CD4-positive, alpha-beta T cell (primary cell): ENCODE data around the gene MAML2. TPM values are rescaled to one million over a fixed set of nuclear protein-coding genes. Genes with fewer than 3 reads are reported as not detected.

Experiments
- ATAC-seq: fragments of 200-7000 bp; cut with Tn5 transposase; one replicate; pipeline ENCODE4 v1.10.0; 2022; ENCODE audit warnings: mild to moderate bottlenecking; ENCODE audit not compliant: poor library complexity
- CTCF ChIA-PET: fragments of 350-600 bp; sonication (Branson Sonifier 250); formaldehyde crosslinking; loops from one replicate; lab custom pipeline; 2021; ENCODE audit warnings: antibody characterized with exemption, inconsistent platforms; lab: Charles Lee
- POLR2A ChIA-PET: fragments of 350-600 bp; sonication (Branson Sonifier 250); formaldehyde crosslinking; loops from one replicate; lab custom pipeline; 2021; ENCODE audit warnings: antibody characterized with exemption, inconsistent platforms; lab: Charles Lee
- DNase-seq, 14 experiments: peaks; one replicate each; pipeline ENCODE4 v3.0.0-alpha.2; 2013 to 2020; ENCODE audit warnings: mixed read lengths in 2 of 14
- H3K27ac ChIP-seq, 2 donors: one replicate each; pipeline versions ENCODE4 v1.5.1 to v1.7.0; 2013; ENCODE audit warnings: low read length in 2 of 2, low read depth in 1 of 2, mild to moderate bottlenecking in 1 of 2
- H3K27me3 ChIP-seq, 2 experiments: 1 replicate in 1 of 2; 2 replicates in 1 of 2; pipeline versions ENCODE4 v1.6.1 to v1.7.0; 2013; ENCODE audit warnings: low read length in 2 of 2, control low read depth in 1 of 2, mild to moderate bottlenecking in 1 of 2, moderate library complexity in 1 of 2; ENCODE audit not compliant: insufficient read depth in 2 of 2, control insufficient read depth in 1 of 2
- H3K36me3 ChIP-seq: one replicate; pipeline ENCODE4 v1.6.1; 2013; ENCODE audit warnings: low read length, control low read depth; ENCODE audit not compliant: insufficient read depth
- H3K4me1 ChIP-seq: one replicate; pipeline ENCODE4 v1.6.1; 2013; ENCODE audit warnings: low read length, control low read depth; ENCODE audit not compliant: insufficient read depth
- H3K4me3 ChIP-seq: one replicate; pipeline ENCODE4 v1.5.1; 2013; ENCODE audit warnings: mild to moderate bottlenecking, low read length, moderate library complexity
- H3K9me3 ChIP-seq, 2 experiments: 1 replicate in 1 of 2; 2 replicates in 1 of 2; pipeline versions ENCODE4 v1.6.1 to v1.7.0; 2013; ENCODE audit warnings: low read length in 2 of 2, mild to moderate bottlenecking in 2 of 2, control low read depth in 1 of 2, moderate library complexity in 1 of 2; ENCODE audit not compliant: control insufficient read depth in 1 of 2, insufficient read depth in 1 of 2
- H3K27ac Mint-ChIP-seq: one replicate; pipeline ENCODE4 v1.8.0; 2020; ENCODE audit warnings: mixed read lengths
- H3K27me3 Mint-ChIP-seq: one replicate; pipeline ENCODE4 v1.8.0; 2021; ENCODE audit warnings: mixed read lengths
- H3K36me3 Mint-ChIP-seq: one replicate; pipeline ENCODE4 v1.8.0; 2021; ENCODE audit warnings: low read depth, mixed read lengths
- H3K4me1 Mint-ChIP-seq: one replicate; pipeline ENCODE4 v1.8.0; 2021; ENCODE audit warnings: low read depth, mixed read lengths
- H3K4me3 Mint-ChIP-seq: one replicate; pipeline ENCODE4 v1.8.0; 2020; ENCODE audit warnings: mild to moderate bottlenecking, mixed read lengths
- H3K9me3 Mint-ChIP-seq: one replicate; pipeline ENCODE4 v1.8.0; 2020; ENCODE audit warnings: mixed read lengths
- CTCF ChIP-seq: fragments of 200-600 bp; IDR thresholded peaks from one replicate; pipeline ENCODE4 v1.8.0; 2022; ENCODE audit warnings: antibody characterized with exemption, mild to moderate bottlenecking
- intact Hi-C, 2 experiments: fragments of 100-400 bp; cut with DNase I in 1 of 2; cut with micrococcal nuclease in 1 of 2; formaldehyde crosslinking; loops; one replicate each; pipeline versions ENCODE4 v1.15.1 to v1.9.0; 2023 to 2025; cut with DNase I, micrococcal nuclease
- total RNA-seq, 174 experiments: library from RNA in 2 of 174; stranded (reverse) in 2 of 174; gene quantifications; one replicate each; pipeline ENCODE4 v1.2.3 and lab custom pipeline; 2021 to 2026

Gene MAML2
- total RNA-seq, 2 experiments from 2014 or later = 58.8 to 59.8 TPM

- no peak overlapping the region for H3K27ac ChIP-seq
- Mint-ChIP-seq H3K36me3 (peaks cover 73% of the 10 kb centered on the region), H3K27me3 (no peaks in the 10 kb centered on the region), H3K4me1 (peaks cover 74% of the 10 kb centered on the region), H3K4me3 (no peak overlapping the region), H3K9me3 (no peaks in the 10 kb centered on the region), H3K27ac (no peak overlapping the region)
- intact Hi-C loops = no loop called here
- H3K4me3 ChIP-seq = no peak overlapping the region
- no peak for DNase-seq
- H3K9me3 ChIP-seq = no peaks in the 10 kb centered on the region
- ChIA-PET CTCF (no interaction called here), POLR2A (interaction anchor here (1.9 kb wide), 1 partner anchor 218 kb away, joined by 4 read pairs; the partner anchor contains the start of gene MAML2)
- no peaks in the 10 kb centered on the region for H3K36me3 ChIP-seq
- H3K27me3 ChIP-seq = no peaks in the 10 kb centered on the region
- peaks cover 6% of the 10 kb centered on the region for H3K4me1 ChIP-seq
- TF ChIP-seq CTCF = no peak
- no peak for ATAC-seq
These were observed 217.6 kb downstream of the MAML2 start for GRCh38 chr11:96125400-96125799.

DNA sequence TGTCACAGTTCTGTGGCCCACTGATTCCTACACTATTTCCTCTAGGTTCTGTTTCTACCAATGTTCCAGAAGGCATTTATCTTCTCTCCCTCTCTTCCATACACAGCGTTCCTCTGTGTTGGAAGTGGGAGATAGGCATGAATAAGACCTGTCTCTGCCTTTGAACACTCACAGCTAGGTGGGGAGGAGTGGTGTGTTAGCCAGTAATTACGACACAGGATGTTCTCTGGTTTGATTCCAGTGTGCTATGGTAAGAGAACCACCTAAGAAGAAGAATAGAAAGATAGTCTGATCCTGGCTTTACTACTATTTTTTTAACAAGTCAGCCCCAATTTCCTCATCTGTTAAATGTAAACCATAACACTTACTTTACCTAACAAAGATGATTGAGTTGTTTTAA, 218.8 kb downstream of the MAML2 start:
- POLR2A ChIA-PET = interaction anchor here (0.6 to 1.9 kb wide), 2 partner anchors 22 to 219 kb away, joined by 3 to 4 read pairs; partner anchors contain the start of gene MAML2
- DNase-seq (peak in 1 of 14 experiments; percentile 24), ATAC-seq (peak; percentile 69)
- CTCF ChIA-PET = interaction anchor here (0.7 kb wide), 2 partner anchors 16 to 46 kb away, joined by 3 read pairs; no protein-coding TSS in a partner anchor
- no peak overlapping the region for H3K27ac ChIP-seq
- intact Hi-C loops = no loop called here
- H3K27ac Mint-ChIP-seq = peak overlapping the region; percentile 40
- peaks cover 6% of the 10 kb centered on the region for H3K4me1 ChIP-seq
- no peaks in the 10 kb centered on the region for H3K36me3 ChIP-seq
- no peaks in the 10 kb centered on the region for H3K27me3 Mint-ChIP-seq
- peaks cover 75% of the 10 kb centered on the region for H3K36me3 Mint-ChIP-seq
- no peak overlapping the region for H3K4me3 ChIP-seq
- peaks cover 63% of the 10 kb centered on the region for H3K4me1 Mint-ChIP-seq
- H3K9me3 ChIP-seq = no peaks in the 10 kb centered on the region
- no peak overlapping the region for H3K4me3 Mint-ChIP-seq
- TF ChIP-seq CTCF = no peak
- no peaks in the 10 kb centered on the region for H3K27me3 ChIP-seq
- H3K9me3 Mint-ChIP-seq = no peaks in the 10 kb centered on the region

DNA sequence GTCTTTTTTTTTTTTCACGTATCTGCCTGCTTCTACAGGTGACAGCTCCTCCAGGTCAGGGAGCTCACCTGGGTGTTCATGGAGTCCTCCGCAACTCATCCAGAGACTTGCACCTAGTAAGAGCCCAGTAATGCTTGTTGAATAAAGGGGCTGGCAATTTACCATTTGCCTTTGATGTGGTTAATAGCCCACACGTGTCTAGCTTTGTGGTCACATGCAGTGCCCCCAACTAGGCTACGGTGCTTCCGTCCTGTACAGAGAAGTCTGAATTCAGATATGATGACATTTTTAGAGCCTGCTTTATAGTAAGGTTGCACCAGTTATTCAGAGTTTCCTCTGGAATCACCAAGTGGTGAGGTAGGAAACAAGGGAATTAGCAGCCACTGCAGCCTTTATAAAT, 219.7 kb downstream of the MAML2 start:
- peaks cover 75% of the 10 kb centered on the region for H3K36me3 Mint-ChIP-seq
- no peaks in the 10 kb centered on the region for H3K9me3 ChIP-seq
- no peak for TF ChIP-seq CTCF
- POLR2A ChIA-PET = interaction anchor here (0.6 kb wide), 1 partner anchor 21 kb away, joined by 3 read pairs; no protein-coding TSS in a partner anchor
- H3K36me3 ChIP-seq = peaks cover 4% of the 10 kb centered on the region
- no peaks in the 10 kb centered on the region for H3K27me3 ChIP-seq
- no peak overlapping the region for H3K4me3 ChIP-seq
- H3K27ac Mint-ChIP-seq = no peak overlapping the region
- H3K4me1 Mint-ChIP-seq = peaks cover 63% of the 10 kb centered on the region
- ATAC-seq (no peak), DNase-seq (no peak)
- CTCF ChIA-PET = interaction anchor here (0.7 kb wide), 2 partner anchors 15 to 45 kb away, joined by 3 read pairs; no protein-coding TSS in a partner anchor
- no peak overlapping the region for H3K27ac ChIP-seq
- H3K4me3 Mint-ChIP-seq = no peak overlapping the region
- intact Hi-C loops = no loop called here
- H3K9me3 Mint-ChIP-seq = no peaks in the 10 kb centered on the region
- H3K4me1 ChIP-seq = peaks cover 6% of the 10 kb centered on the region
- no peaks in the 10 kb centered on the region for H3K27me3 Mint-ChIP-seq
